Lower lobe of right lung (tissue), 2 donors: ENCODE results near the gene KIFC3. TPM values are rescaled to one million over a fixed set of nuclear protein-coding genes. Genes with fewer than 3 reads are reported as not detected.
A peak's percentile ranks its signal among the peaks of the same experiment; 100 is the strongest.

ENCODE experiments used
- ATAC-seq, 2 donors: fragments of 200-7000 bp; cut with Tn5 transposase; one replicate each; pipeline ENCODE4 v1.9.1; 2020 to 2022; ENCODE audit warnings: mild to moderate bottlenecking in 2 of 2, moderate library complexity in 2 of 2
- DNase-seq: peaks from one replicate; pipeline ENCODE4 v3.0.0-alpha.2; 2020
- H3K27ac ChIP-seq: fragments of 200-600 bp; one replicate; pipeline ENCODE4 v1.8.0; 2022
- H3K27me3 ChIP-seq: fragments of 200-600 bp; one replicate; pipeline ENCODE4 v1.8.0; 2022; ENCODE audit warnings: low read depth
- H3K36me3 ChIP-seq: fragments of 200-600 bp; one replicate; pipeline ENCODE4 v1.8.0; 2022; ENCODE audit warnings: mild to moderate bottlenecking
- H3K4me1 ChIP-seq: fragments of 200-600 bp; one replicate; pipeline ENCODE4 v1.8.0; 2022
- H3K4me3 ChIP-seq: fragments of 200-600 bp; one replicate; pipeline ENCODE4 v1.8.0; 2022; ENCODE audit warnings: mild to moderate bottlenecking
- H3K9me3 ChIP-seq: fragments of 200-600 bp; one replicate; pipeline ENCODE4 v1.8.0; 2022
- CTCF ChIP-seq: fragments of 200-600 bp; IDR thresholded peaks from one replicate; pipeline ENCODE4 v1.8.0; 2022; ENCODE audit warnings: antibody characterized with exemption, mild to moderate bottlenecking
- intact Hi-C: fragments of 100-400 bp; cut with DNase I; formaldehyde crosslinking; loops from one replicate; pipeline ENCODE4 v1.11.0; 2022
- total RNA-seq: library from RNA; stranded (reverse); fragmentation: NEBNext Ultra II Directional; extraction: Animal tissue kit (Norgen Biotek cat#: 25700); gene quantifications from one replicate; pipeline ENCODE4 v1.2.1, GENCODE V29; 2021
- donor health status: DM: no; HTN: yes; CAD: no; lungs with severe emphysema.

The KIFC3 gene
- total RNA-seq, 1 donor from 2014 or later: 70.9 TPM

- Histone ChIP-seq H3K27ac (no peak overlapping the region), H3K4me1 (no peaks in the 10 kb centered on the region), H3K36me3 (peaks cover 85% of the 10 kb centered on the region), H3K4me3 (no peak overlapping the region), H3K9me3 (no peaks in the 10 kb centered on the region), H3K27me3 (no peaks in the 10 kb centered on the region)
- DNase-seq (peak; percentile 17), ATAC-seq (no peak)
- TF ChIP-seq CTCF: no peak
- intact Hi-C loops: no loop called here
These were observed 37.0 kb downstream of the KIFC3 start for GRCh38 chr16:57765160-57765728.

- Histone ChIP-seq H3K36me3 (peaks cover 85% of the 10 kb centered on the region), H3K4me3 (no peak overlapping the region), H3K4me1 (no peaks in the 10 kb centered on the region), H3K27me3 (no peaks in the 10 kb centered on the region), H3K27ac (no peak overlapping the region), H3K9me3 (no peaks in the 10 kb centered on the region)
- no peak for TF ChIP-seq CTCF
- intact Hi-C loops: no loop called here
- peak in 1 of 2 donors; percentile 36 for ATAC-seq
- peak; percentile 39 for DNase-seq
These were observed 37.7 kb downstream of the KIFC3 start for GRCh38 chr16:57764341-57765159.

- no peaks in the 10 kb centered on the region for H3K4me1 ChIP-seq
- H3K27me3 ChIP-seq: no peaks in the 10 kb centered on the region
- no peak overlapping the region for H3K27ac ChIP-seq
- TF ChIP-seq CTCF: no peak
- ATAC-seq (no peak), DNase-seq (no peak)
- H3K9me3 ChIP-seq: no peaks in the 10 kb centered on the region
- H3K36me3 ChIP-seq: peaks cover 85% of the 10 kb centered on the region
- no peak overlapping the region for H3K4me3 ChIP-seq
- intact Hi-C loops: no loop called here
These were observed 38.3 kb downstream of the KIFC3 start for GRCh38 chr16:57764006-57764340.

GRCh38 chr16:57763285-57764005, 38.8 kb downstream of the KIFC3 start:
- no peak overlapping the region for H3K27ac ChIP-seq
- no peak overlapping the region for H3K4me3 ChIP-seq
- H3K27me3 ChIP-seq: no peaks in the 10 kb centered on the region
- DNase-seq (peak; percentile 30), ATAC-seq (no peak)
- H3K36me3 ChIP-seq: peaks cover 85% of the 10 kb centered on the region
- H3K4me1 ChIP-seq: no peaks in the 10 kb centered on the region
- no peaks in the 10 kb centered on the region for H3K9me3 ChIP-seq
- no peak for TF ChIP-seq CTCF
- intact Hi-C loops: no loop called here

GRCh38 chr16:57762365-57763040, 39.8 kb downstream of the KIFC3 start:
- Histone ChIP-seq H3K9me3 (no peaks in the 10 kb centered on the region), H3K4me1 (peaks cover 4% of the 10 kb centered on the region), H3K27me3 (no peaks in the 10 kb centered on the region), H3K27ac (no peak overlapping the region), H3K36me3 (peaks cover 84% of the 10 kb centered on the region), H3K4me3 (no peak overlapping the region)
- intact Hi-C loops: no loop called here
- TF ChIP-seq CTCF: no peak
- DNase-seq (peak; percentile 44), ATAC-seq (no peak)
